ENCODE results near the gene WRAP73. TPM values are rescaled to one million over a fixed set of nuclear protein-coding genes. Genes with fewer than 3 reads are reported as not detected.
"Not testable (repeated sequence)": the region's sequence is repeated elsewhere in the genome, so short reads cannot be mapped to it uniquely, and the experiment has no call there.

WRAP73 gene
- total and polyA plus RNA-seq, 3 experiments from 2014 or later, result 26.1 to 33.8 (median 30.7) TPM

DNA sequence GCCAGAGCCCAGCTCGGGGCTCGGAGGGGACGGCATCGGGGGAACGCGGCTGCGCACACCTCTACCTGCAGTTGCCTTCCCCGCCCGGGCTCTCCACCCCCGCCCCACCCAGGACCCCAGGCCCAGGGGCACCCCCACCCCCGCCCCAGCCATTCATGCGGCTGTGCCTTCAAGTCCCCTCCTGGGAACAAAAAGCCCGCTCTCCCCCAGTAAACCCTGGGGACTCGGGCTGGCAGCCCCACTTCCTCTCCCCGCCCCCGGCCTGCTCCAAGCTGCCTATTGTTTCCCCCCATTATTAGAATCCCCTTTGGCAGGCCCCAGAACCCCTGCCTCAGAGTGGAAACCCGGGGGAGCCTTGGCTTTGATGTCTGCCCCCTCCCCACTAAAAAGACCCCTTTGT, 56.6 kb downstream of the WRAP73 start:
- Mint-ChIP-seq H3K36me3 (no peaks in the 10 kb centered on the region), H3K4me3 (no peak overlapping the region), H3K27me3 (peaks cover 0 to 4% of the 10 kb centered on the region in 2 donors), H3K9me3 (no peaks in the 10 kb centered on the region), H3K27ac (no peak overlapping the region), H3K4me1 (peaks cover 11 to 15% (median 13%) of the 10 kb centered on the region in 3 donors)
- Histone ChIP-seq H3K4me1 (ENCODE audit: insufficient read depth, low read length) (peaks cover 16% of the 10 kb centered on the region), H3K27me3 (ENCODE audit: insufficient read depth, low read length, poor library complexity, severe bottlenecking) (no peaks in the 10 kb centered on the region), H3K9me3 (ENCODE audit: low read length) (no peaks in the 10 kb centered on the region), H3K27ac (ENCODE audit: low read depth, low read length) (no peak overlapping the region), H3K4me3 (ENCODE audit: low read length) (no peak overlapping the region), H3K36me3 (ENCODE audit: insufficient read depth, low read length) (no peaks in the 10 kb centered on the region)
- ChIA-PET CTCF (interaction anchor here (1.3 kb wide), 1 partner anchor 28 kb away, joined by 4 read pairs; no protein-coding TSS in a partner anchor), POLR2A (no interaction called here)
- DNase-seq, result no peak

- DNase-seq, result no peak
- no peaks in the 10 kb centered on the region for H3K36me3 Mint-ChIP-seq
- Histone ChIP-seq H3K27ac (ENCODE audit: low read depth, low read length) (no peak overlapping the region), H3K36me3 (ENCODE audit: insufficient read depth, low read length) (no peaks in the 10 kb centered on the region), H3K4me3 (ENCODE audit: low read length) (no peak overlapping the region), H3K4me1 (ENCODE audit: insufficient read depth, low read length) (no peaks in the 10 kb centered on the region), H3K9me3 (ENCODE audit: low read length) (no peaks in the 10 kb centered on the region), H3K27me3 (ENCODE audit: insufficient read depth, low read length, poor library complexity, severe bottlenecking) (no peaks in the 10 kb centered on the region)
- no peak overlapping the region for H3K4me3 Mint-ChIP-seq
- no peaks in the 10 kb centered on the region for H3K9me3 Mint-ChIP-seq
- CTCF ChIA-PET, result no interaction called here
- peaks cover 0 to 5% of the 10 kb centered on the region in 2 donors for H3K27me3 Mint-ChIP-seq
- peak overlapping the region in 1 of 8 donors; percentile 54 for H3K27ac Mint-ChIP-seq
- H3K4me1 Mint-ChIP-seq, result no peaks in the 10 kb centered on the region
- POLR2A ChIA-PET, result no interaction called here
Observed at GRCh38 chr1:3590951-3591865, 58.7 kb downstream of the WRAP73 start.

DNA sequence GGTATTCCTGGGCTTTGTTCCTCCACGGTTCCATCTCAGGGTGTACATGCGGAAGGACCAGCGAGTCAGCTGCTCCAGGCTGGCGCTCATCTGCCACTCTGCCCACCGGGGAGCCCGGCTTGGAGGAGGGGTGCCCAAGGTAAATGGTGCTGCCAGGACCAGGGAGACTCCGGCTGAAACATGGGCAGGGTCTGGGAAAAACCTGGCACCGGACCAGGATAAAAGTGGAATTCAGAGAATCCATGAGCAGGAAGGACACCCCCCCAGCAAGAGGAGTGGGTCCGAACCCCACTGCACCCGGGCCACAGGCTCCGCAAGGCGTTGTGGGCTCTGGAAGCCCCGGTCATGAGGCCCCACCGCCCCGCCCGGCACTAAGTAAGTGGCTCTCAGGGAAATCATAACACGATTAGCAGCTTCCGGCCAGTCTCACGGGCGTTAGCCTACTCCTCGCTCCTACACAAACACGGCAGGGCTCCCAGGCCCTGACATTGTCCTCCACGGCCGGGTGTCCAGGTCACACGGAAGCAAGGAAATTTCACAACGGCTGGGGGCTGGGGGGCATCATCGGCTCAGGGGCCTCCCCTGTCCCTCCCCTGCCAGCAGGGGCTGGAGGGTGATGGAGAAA, 59.7 kb downstream of the WRAP73 start:
- no peaks in the 10 kb centered on the region for H3K36me3 Mint-ChIP-seq

GRCh38 chr1:3588395-3588794, 61.5 kb downstream of the WRAP73 start:
- no peak overlapping the region for H3K27ac ChIP-seq (ENCODE audit: low read depth, low read length)
- no peak for DNase-seq
- no peaks in the 10 kb centered on the region for H3K4me1 Mint-ChIP-seq
- ChIA-PET CTCF (interaction anchor here (3.2 kb wide), 1 partner anchor 31 kb away, joined by 11 read pairs; no protein-coding TSS in a partner anchor), POLR2A (no interaction called here)
- no peak overlapping the region for H3K4me3 Mint-ChIP-seq
- no peak overlapping the region for H3K4me3 ChIP-seq (ENCODE audit: low read length)
- no peaks in the 10 kb centered on the region for H3K9me3 Mint-ChIP-seq
- no peaks in the 10 kb centered on the region for H3K4me1 ChIP-seq (ENCODE audit: insufficient read depth, low read length)
- no peaks in the 10 kb centered on the region for H3K9me3 ChIP-seq (ENCODE audit: low read length)
- H3K36me3 ChIP-seq (ENCODE audit: insufficient read depth, low read length), result no peaks in the 10 kb centered on the region
- no peak overlapping the region for H3K27ac Mint-ChIP-seq
- no peaks in the 10 kb centered on the region for H3K36me3 Mint-ChIP-seq
- H3K27me3 ChIP-seq (ENCODE audit: insufficient read depth, low read length, poor library complexity, severe bottlenecking), result no peaks in the 10 kb centered on the region
- H3K27me3 Mint-ChIP-seq, result peaks cover 0 to 2% of the 10 kb centered on the region in 2 donors

More for the DNA sequence above, 59.7 kb downstream of the WRAP73 start:
- Histone ChIP-seq H3K4me3 (ENCODE audit: low read length) (no peak overlapping the region), H3K9me3 (ENCODE audit: low read length) (no peaks in the 10 kb centered on the region), H3K27ac (ENCODE audit: low read depth, low read length) (no peak overlapping the region), H3K27me3 (ENCODE audit: insufficient read depth, low read length, poor library complexity, severe bottlenecking) (no peaks in the 10 kb centered on the region), H3K4me1 (ENCODE audit: insufficient read depth, low read length) (no peaks in the 10 kb centered on the region), H3K36me3 (ENCODE audit: insufficient read depth, low read length) (no peaks in the 10 kb centered on the region)
- no peak overlapping the region for H3K27ac Mint-ChIP-seq
- ChIA-PET POLR2A (no interaction called here), CTCF (no interaction called here)
- no peaks in the 10 kb centered on the region for H3K4me1 Mint-ChIP-seq
- peaks cover 0 to 3% of the 10 kb centered on the region in 2 donors for H3K27me3 Mint-ChIP-seq
- no peak overlapping the region for H3K4me3 Mint-ChIP-seq
- no peak for DNase-seq
- H3K9me3 Mint-ChIP-seq, result no peaks in the 10 kb centered on the region

DNA sequence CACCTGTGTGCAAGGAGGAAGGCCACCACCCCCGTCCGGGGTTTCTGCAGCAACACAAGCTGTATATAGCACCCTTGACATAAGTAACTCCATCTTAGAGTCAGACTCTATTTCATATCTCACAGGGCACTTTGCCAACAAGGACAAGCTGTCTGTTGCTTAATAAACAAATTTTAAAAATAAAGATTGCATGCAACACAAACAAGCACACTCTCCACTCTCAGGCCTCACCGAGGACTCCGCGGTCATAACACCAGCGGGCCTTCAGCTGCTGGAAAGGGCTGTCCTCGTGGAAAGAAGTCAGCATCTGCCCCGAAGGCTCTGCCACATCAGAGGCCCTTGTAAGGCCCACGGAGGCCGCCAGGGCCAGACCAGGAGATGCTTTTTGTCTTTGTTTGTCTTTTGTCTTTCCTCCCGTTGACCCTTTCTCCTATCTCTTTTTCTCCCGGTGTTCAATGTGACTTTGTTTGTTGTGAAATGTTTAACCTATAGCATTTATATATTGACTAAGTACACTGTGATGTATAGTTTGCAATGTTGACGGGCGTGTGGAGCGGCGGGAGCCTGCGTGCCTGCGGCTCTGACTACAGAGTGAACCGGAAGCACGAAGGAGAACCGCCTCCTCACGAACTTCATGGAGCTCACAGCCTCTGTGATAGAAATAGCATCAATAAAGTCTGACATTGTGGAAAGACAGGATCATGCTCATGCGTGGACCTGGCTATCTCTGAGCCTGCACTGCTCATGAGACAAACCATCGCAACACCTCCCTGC, 62.7 kb downstream of the WRAP73 start:
- peaks cover 0 to 2% of the 10 kb centered on the region in 2 donors for H3K27me3 Mint-ChIP-seq
- no peaks in the 10 kb centered on the region for H3K4me1 ChIP-seq (ENCODE audit: insufficient read depth, low read length)
- ChIA-PET POLR2A (no interaction called here), CTCF (interaction anchor here (3.2 kb wide), 1 partner anchor 32 kb away, joined by 11 read pairs; no protein-coding TSS in a partner anchor)
- no peaks in the 10 kb centered on the region for H3K4me1 Mint-ChIP-seq
- no peaks in the 10 kb centered on the region for H3K9me3 Mint-ChIP-seq
- H3K27me3 ChIP-seq (ENCODE audit: insufficient read depth, low read length, poor library complexity, severe bottlenecking), result no peaks in the 10 kb centered on the region
- no peaks in the 10 kb centered on the region for H3K36me3 Mint-ChIP-seq
- no peak for DNase-seq
- no peaks in the 10 kb centered on the region for H3K36me3 ChIP-seq (ENCODE audit: insufficient read depth, low read length)
- H3K27ac Mint-ChIP-seq, result peak overlapping the region in 1 of 8 donors; percentile 42
- H3K9me3 ChIP-seq (ENCODE audit: low read length), result no peaks in the 10 kb centered on the region
- no peak overlapping the region for H3K4me3 ChIP-seq (ENCODE audit: low read length)
- no peak overlapping the region for H3K4me3 Mint-ChIP-seq
- no peak overlapping the region for H3K27ac ChIP-seq (ENCODE audit: low read depth, low read length)

DNA sequence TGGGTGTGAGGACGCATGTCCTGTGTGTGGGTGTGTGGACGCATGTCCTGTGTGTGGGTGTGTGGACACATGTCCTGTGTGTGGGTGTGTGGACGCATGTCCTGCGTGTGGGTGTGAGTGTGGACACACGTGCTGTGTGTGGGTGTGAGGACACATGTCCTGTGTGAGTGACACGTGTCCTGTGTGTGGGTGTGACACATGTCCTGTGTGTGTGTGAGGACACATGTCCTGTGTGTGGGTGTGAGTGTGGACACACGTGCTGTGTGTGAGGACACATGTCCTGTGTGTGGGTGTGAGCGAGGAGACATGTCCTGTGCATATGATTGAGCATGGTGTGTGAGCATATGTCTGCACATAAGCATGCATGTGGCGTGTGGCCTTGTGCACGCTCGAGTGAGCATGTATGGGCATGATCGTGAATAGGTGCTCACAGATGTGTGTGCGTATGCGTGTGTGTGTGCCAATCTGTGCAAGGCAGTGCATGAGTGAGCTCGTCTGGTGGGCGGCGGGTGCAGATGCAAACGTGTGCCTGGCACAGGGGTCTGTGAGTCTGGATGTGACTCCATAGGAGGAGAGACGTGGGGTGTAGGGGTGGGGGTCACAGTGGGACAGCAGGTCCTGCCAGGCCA, 63.8 kb downstream of the WRAP73 start:
- ChIA-PET POLR2A (no interaction called here), CTCF (interaction anchor here (3.2 kb wide), 1 partner anchor 33 kb away, joined by 11 read pairs; no protein-coding TSS in a partner anchor)
- H3K27me3 Mint-ChIP-seq, result peaks cover 0 to 2% of the 10 kb centered on the region in 2 donors
- Histone ChIP-seq H3K9me3 (ENCODE audit: low read length) (no peaks in the 10 kb centered on the region), H3K4me3 (ENCODE audit: low read length) (no peak overlapping the region), H3K27ac (ENCODE audit: low read depth, low read length) (no peak overlapping the region), H3K36me3 (ENCODE audit: insufficient read depth, low read length) (no peaks in the 10 kb centered on the region), H3K27me3 (ENCODE audit: insufficient read depth, low read length, poor library complexity, severe bottlenecking) (no peaks in the 10 kb centered on the region), H3K4me1 (ENCODE audit: insufficient read depth, low read length) (no peaks in the 10 kb centered on the region)
- no peaks in the 10 kb centered on the region for H3K36me3 Mint-ChIP-seq
- H3K9me3 Mint-ChIP-seq, result no peaks in the 10 kb centered on the region
- H3K4me3 Mint-ChIP-seq, result no peak overlapping the region
- H3K4me1 Mint-ChIP-seq, result no peaks in the 10 kb centered on the region
- no peak for DNase-seq
- H3K27ac Mint-ChIP-seq, result no peak overlapping the region

DNA sequence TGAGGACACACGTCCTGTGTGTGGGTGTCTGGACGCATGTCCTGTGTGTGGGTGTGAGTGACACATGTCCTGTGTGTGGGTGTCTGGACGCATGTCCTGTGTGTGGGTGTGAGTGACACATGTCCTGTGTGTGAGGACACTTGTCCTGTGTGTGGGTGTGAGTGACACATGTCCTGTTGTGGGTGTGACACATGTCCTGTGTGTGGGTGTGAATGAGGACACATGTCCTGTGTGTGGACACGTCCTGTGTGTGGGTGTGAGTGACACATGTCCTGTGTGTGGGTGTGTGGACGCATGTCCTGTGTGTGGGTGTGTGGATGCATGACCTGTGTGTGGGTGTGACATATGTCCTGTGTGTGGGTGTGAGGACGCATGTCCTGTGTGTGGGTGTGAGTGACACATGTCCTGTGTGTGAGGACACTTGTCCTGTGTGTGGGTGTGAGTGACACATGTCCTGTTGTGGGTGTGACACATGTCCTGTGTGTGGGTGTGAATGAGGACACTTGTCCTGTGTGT, 64.5 kb downstream of the WRAP73 start:
- not testable (repeated sequence) for H3K36me3 Mint-ChIP-seq, H3K27ac Mint-ChIP-seq

More for the DNA sequence above, 64.5 kb downstream of the WRAP73 start:
- H3K4me1 Mint-ChIP-seq; H3K9me3 Mint-ChIP-seq; DNase-seq; H3K36me3 ChIP-seq (ENCODE audit: insufficient read depth, low read length); H3K4me1 ChIP-seq (ENCODE audit: insufficient read depth, low read length); H3K4me3 ChIP-seq (ENCODE audit: low read length); CTCF ChIA-PET; H3K4me3 Mint-ChIP-seq; POLR2A ChIA-PET; H3K27me3 Mint-ChIP-seq; H3K27ac ChIP-seq (ENCODE audit: low read depth, low read length); H3K9me3 ChIP-seq (ENCODE audit: low read length); H3K27me3 ChIP-seq (ENCODE audit: insufficient read depth, low read length, poor library complexity, severe bottlenecking): not testable (repeated sequence)
